ENCODE data around the gene MRPL22.
"Not testable (repeated sequence)": the region's sequence is repeated elsewhere in the genome, so short reads cannot be mapped to it uniquely, and the experiment has no call there.

The MRPL22 gene

GRCh38 chr5:154940772-154941620 lies at the start of gene MRPL22:
TSS of gene MRPL22 (plus strand) at chr5:154941073. CDS start at chr5:154941111, 38 bp downstream.
- peak; percentile 93 for DNase-seq (ENCODE audit: low spot score)

DNA sequence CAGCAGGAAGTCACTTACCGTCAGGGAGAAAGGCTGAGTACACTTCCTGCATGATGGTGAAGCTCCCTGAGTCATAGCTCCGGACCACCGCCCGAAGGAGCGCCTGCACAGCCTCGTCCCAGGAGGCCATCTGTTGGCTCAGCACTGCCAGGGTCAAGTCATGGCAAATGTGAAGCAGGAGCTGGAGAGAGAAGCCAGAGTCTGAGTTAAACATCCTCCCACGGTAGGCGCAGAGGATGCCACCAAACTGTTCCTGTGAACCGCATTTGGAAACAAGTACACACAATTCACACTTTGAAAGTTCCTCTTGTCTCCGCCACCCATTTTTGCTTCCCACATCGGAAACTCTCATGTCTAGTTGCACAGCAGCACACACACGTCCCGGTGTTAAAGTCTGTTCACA lies 48.5 kb upstream of the MRPL22 start:
- DNase-seq (ENCODE audit: low spot score) = no peak

DNA sequence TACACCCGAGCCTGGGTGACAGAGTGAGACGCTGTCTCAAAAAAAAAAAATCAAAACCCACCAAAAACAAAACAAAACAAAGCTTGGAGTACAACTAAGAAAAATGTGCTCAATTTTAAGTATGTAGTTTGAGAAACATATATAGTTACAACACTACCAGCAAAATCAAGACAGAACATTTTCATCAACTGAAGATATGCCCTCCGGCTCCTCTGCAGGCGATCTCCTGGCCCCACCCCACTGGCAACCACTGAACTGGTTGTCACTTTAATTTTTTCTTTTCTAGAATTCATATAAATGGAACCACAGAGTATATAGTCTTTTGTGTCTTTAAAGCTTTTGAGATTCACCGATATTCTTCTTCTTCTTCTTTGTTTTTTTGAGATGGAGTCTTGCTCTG lies 47.5 kb upstream of the MRPL22 start:
- no peak for DNase-seq (ENCODE audit: low spot score)

GRCh38 chr5:154895606-154896561 lies 45.0 kb upstream of the MRPL22 start:
- no peak for DNase-seq (ENCODE audit: low spot score)

DNA sequence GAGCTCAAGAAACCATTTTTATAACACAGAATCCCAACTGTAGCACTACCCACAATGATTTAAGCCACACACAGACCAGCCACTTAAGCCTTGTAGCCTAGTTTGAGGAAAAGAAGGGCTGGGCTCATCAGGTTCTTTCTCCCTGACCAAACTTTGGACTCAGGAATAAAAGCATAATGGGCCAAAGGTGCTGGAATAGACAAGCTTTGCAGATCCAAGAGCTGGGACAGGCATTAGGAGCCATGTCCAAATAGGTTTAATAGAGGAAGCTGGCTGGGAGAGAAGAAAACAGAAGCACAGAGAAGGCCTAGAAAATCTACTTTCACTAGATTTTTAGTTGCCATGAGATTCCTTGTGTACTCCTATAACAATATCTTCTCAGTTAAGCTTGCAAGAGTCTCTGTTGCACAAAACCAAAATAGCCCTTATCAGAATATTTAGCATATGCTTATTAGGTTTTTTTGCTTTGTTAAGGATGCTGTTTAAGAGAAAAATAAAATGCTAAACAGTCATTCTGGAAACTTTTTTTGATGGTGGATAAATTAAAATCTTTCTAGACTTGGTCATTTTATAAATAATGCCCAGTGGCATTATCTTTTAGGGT lies 44.2 kb upstream of the MRPL22 start:
- DNase-seq (ENCODE audit: low spot score) = no peak

GRCh38 chr5:154898210-154898609 lies 42.7 kb upstream of the MRPL22 start:
- no peak for DNase-seq (ENCODE audit: low spot score)

DNA sequence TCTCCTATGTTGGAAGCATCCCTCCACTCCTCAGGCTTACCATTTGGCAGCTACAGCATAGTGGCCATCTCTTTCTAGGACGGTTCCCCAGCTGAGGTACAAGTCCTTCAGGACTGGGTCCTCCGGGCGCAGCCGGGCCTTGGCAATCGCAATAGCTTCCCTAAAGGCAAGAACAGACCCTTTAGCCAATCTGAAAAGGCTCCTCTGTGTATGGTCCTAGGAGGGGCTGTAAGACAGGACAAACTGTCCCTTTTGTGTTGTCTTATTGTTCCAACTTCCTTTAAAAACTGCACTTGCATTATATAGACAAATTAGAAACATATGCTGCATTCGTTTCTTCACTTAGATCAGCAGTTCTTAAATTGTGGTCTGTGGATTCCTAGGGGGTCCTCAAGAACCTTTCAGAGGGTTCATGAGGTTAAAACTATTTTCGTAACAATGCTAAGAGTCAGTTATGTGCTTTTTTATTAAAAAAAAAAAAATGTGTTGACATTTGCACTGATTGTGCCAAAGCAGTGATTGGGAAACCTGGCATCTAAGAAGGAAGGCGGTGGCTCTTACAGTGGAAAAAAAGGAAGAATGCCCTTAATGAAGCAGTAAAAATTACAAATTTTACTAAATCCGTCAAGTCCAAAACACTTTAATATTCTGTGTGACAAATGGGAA lies 41.6 kb upstream of the MRPL22 start:
- DNase-seq (ENCODE audit: low spot score) = no peak

- no peak for DNase-seq (ENCODE audit: low spot score)
These were observed 40.8 kb upstream of the MRPL22 start for GRCh38 chr5:154900066-154900465.

DNA sequence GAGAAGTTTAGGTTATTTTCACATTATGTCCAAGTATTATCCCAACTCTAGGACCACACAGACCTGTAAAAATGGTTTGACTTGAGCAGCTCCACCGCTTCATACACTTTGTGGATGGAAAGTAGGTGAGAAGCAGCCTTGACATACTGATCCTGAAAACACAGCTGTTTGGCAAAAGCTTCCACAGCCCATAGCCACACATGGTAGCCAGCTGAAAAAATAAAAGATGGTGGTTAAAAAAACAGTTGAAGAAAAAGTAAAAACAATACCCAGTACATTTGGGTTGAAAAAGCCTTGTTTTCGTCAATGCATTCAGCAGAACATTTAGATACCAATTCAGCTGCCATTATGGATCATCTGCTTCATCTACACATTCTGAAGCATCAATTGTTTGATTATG lies 39.6 kb upstream of the MRPL22 start:
- no peak for DNase-seq (ENCODE audit: low spot score)

DNA sequence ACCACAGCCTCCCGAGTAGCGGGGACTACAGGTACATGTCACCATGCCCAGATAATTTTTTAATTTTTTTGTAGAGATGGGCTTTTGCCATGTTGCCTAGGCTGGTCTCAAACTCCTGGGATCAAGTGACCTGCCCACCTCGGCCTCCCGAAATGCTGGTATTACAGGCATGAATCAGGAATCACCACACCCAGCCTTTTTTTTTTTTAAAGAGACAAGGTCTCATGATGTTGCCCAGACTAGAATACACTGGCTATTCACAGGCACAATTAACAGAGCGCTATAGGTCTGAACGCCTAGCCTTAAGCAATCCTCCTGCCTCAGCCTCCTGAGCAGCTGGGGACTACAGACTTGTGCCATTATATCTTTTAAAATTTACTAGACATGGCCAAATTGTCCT lies 39.0 kb upstream of the MRPL22 start:
- DNase-seq (ENCODE audit: low spot score) = no peak

DNA sequence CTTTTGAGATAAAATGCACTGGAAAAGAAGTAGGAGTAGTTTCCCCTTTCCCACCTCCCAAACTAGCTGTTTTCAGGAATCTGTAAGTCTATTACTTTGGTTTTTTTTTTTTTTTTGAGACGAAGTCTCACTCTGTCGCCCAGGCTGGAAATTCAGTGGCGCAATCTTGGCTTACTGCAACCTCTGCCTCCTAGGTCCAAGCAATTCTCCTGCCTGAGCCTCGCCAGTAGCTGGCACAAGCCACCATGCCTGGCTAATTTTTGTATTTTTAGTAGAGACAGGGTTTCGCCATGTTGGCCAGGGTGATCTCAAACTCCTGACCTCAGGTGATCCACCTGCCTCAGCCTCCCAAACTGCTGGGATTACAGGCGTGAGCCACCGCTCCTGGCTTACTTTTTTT lies 35.3 kb upstream of the MRPL22 start:
- DNase-seq (ENCODE audit: low spot score) = not testable (repeated sequence)

GRCh38 chr5:154916874-154917273 lies 24.0 kb upstream of the MRPL22 start:
- no peak for DNase-seq (ENCODE audit: low spot score)

- no peak for DNase-seq (ENCODE audit: low spot score)
These were observed 23.1 kb upstream of the MRPL22 start for GRCh38 chr5:154917757-154918156.

- DNase-seq (ENCODE audit: low spot score) = no peak
These were observed 17.1 kb upstream of the MRPL22 start for GRCh38 chr5:154923441-154924430.

DNA sequence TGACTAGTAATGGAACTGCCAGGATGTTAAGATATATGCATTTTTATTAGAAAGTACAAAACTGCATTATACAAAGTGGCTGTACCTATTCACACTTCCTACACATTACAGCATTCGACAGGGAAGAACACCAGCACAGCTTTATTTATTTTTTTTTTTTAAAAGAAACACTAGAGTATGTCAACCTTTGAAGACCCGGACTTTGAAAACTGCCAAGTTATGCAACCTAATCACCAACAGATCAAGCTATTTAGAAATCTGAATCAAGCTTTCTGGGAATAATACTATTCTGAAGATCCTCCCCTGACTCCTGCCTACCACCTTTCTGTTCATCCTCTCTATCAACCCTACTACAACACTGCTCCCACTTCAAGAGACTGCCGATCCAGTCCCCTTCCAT lies 7.3 kb upstream of the MRPL22 start:
- no peak for DNase-seq (ENCODE audit: low spot score)

DNA sequence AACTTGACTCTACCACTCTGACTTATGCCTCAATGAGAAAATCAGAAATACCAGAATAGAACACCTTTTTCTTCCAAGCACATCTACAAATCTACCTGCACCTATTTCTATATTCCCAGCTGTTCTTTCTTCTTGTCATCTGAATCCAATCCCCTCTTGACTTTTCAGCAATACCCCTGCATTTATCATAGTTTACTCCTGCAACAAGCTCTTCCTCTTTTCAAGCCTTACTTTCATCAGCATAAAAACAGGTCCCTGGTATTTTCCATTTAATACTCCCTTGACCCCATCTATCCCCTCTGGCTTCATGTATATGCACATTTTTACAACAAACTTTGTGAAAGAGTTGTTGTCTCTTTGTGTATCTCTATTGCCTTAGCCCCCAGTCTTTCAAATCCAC lies 6.0 kb upstream of the MRPL22 start:
- DNase-seq (ENCODE audit: low spot score) = no peak

- no peak for DNase-seq (ENCODE audit: low spot score)
These were observed 3.6 kb upstream of the MRPL22 start for GRCh38 chr5:154937186-154937717.

GRCh38 chr5:154937718-154938466 lies 3.0 kb upstream of the MRPL22 start, which contains the start of gene GEMIN5:
TSS of gene GEMIN5 (minus strand) at chr5:154938211. CDS start at chr5:154938133, 78 bp downstream.
- peak; percentile 79 for DNase-seq (ENCODE audit: low spot score)

DNA sequence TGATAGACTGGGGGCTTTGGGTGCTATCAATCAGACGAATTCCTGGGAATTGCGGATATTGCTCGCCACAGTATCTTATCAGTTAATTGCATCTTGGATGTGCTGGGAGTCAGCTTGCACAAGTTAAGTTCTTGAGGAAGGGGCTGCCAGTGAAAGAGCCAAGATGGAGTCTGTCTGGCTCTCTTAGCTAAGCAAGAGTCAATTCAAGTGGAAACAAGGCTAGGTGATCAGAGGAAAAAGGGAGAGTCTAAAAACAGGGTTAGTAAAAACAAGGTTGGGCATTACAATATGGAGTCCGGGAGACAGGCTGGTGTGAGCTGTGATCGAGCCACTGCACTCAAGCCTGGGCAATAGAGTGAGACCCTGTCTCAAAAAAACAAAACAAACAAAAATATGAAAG lies 1.5 kb upstream of the MRPL22 start:
- DNase-seq (ENCODE audit: low spot score) = not testable (repeated sequence)

GRCh38 chr5:154940375-154940771 lies 500 bp upstream of the MRPL22 start:
- no peak for DNase-seq (ENCODE audit: low spot score)

All from CD4-positive, alpha-beta T cell treated with Interleukin-6 at 100 ng/mL for 8 hours (primary cell).